Right lobe of liver (tissue), 4 donors: ENCODE data around the gene SCAP.

Source experiments
- CTCF ChIP-seq, 4 donors: fragments of 200-600 bp in 3 of 4; fragments of 450-650 bp in 1 of 4; IDR thresholded peaks; one replicate each; pipeline versions ENCODE4 v1.5.1 to v1.8.0; 2016 to 2022; ENCODE audit warnings: antibody characterized with exemption in 4 of 4, mild to moderate bottlenecking in 2 of 4
- POLR2A ChIP-seq: fragments of 450-650 bp; IDR thresholded peaks from one replicate; pipeline ENCODE4 v1.6.1; 2017; ENCODE audit warnings: antibody characterized with exemption, mild to moderate bottlenecking
- donor health status: DM: no; HTN: no; CAD: no.
- donor health status: DM: no; HTN: no; CAD: no.
- donor health status: DM: no; HTN: yes; CAD: no.

- TF ChIP-seq CTCF (IDR thresholded peaks at IDR 0.05) (no peak), POLR2A (no peak)
Observed at GRCh38 chr3:47377186-47377585, 98.6 kb downstream of the SCAP start.
